HG03095 (cell line): ENCODE data around the gene ASCC1.

Experiments
- ATAC-seq: cut with Tn5 transposase; IDR thresholded peaks from one replicate; pipeline ENCODE4 v1.9.1; 2021; ENCODE audit warnings: moderate library complexity; ENCODE audit not compliant: unreplicated experiment

ASCC1 gene

DNA sequence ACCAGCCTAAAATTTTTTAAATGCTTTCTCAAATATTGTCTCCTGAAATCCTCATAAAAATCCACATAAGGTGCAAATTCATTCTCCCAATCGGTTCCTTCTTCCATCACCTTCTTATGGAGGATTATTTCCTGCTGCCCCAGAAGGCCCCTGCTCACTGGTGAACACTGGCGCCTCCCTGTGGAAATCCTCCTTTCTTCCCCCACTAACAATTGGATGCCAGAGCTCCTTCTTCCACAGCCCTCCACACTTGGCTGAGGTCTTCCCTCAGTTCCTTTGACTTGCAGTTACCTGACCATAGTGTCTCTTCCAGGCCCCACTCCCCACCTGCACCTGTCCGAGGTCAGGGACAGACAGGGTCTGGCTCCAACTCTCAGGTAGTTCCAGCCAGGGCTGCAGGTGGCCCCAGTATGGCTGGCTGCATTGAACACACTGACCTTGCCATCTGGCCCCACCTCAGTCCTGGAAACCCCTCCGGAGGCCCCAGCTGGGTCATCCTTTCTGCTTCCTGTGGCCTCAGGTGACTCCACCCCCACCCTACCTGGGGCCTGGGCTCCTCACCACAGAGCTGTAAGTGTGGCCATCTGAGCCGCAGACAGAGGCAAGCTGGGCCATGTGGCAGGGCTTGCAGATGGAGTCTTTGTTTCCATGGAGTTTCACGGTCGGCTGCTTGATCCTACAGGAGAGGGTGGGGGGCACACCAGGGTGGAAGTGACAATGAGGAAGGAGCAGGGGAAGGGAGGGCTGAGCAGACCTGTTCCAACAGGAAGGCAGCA is 146.1 kb downstream of the ASCC1 start:
- ATAC-seq, result no peak

DNA sequence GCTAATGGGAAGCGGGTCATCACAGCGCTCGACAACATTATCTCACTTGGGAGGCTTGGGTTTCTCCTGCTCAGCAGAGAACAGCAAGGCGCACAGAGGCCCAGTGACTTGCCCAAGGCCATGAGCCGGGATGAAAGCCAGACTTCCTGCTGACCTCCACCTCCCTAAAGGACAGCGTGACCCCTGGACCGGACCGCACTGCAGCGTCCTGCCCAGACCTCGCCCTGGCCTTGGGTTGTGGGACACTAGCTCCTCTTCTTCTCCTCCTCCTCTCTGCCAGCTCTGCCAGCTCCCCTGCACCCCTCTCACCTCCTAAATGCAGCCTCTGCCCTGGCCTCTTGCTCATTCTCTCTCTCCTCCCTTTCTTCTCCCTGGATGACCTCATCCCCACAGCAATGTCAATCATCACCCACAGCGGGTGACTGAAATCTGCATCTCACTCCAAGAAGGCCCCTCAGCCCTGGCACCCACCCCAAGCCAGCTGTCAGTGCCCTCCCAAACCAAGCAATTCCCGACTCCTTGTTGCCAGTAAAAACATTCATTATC is 147.1 kb downstream of the ASCC1 start:
- ATAC-seq, result no peak

- ATAC-seq, result no peak
These were observed 147.8 kb downstream of the ASCC1 start for GRCh38 chr10:72068126-72068765.

DNA sequence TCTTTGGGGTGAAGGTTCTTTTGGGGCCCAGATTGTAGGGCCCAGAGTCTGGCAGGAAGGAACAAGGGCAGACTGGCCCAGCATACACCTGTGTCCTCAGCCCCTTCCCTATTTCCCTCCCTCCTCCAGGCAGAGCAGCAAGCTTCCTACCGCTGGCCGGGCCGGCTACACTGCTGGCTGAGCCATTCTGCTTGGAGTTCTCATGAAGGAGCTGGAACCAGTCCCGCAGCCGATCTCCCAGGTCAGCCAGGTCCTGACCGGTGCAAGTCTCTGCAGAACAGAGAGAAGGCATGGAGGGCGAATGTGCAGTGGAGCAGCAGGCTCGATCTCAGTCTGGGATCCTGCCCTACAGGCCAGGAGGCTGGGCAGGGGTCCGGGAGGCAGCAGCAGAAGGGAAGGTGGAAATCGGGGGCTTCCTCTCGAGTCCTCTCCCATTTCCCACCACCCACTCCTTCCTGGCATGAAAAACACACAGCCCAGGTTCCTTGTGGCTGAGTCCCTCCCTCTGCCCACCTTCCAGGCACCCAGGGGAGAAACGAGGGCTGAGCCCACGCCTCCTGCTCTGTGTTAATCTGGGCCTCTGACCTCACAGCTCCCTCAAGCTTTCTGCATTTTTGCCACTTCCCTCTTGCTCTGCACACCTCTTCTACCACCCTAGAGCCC is 148.5 kb downstream of the ASCC1 start:
- no peak for ATAC-seq

- no peak for ATAC-seq
These were observed 149.5 kb downstream of the ASCC1 start for GRCh38 chr10:72066318-72067284.

DNA sequence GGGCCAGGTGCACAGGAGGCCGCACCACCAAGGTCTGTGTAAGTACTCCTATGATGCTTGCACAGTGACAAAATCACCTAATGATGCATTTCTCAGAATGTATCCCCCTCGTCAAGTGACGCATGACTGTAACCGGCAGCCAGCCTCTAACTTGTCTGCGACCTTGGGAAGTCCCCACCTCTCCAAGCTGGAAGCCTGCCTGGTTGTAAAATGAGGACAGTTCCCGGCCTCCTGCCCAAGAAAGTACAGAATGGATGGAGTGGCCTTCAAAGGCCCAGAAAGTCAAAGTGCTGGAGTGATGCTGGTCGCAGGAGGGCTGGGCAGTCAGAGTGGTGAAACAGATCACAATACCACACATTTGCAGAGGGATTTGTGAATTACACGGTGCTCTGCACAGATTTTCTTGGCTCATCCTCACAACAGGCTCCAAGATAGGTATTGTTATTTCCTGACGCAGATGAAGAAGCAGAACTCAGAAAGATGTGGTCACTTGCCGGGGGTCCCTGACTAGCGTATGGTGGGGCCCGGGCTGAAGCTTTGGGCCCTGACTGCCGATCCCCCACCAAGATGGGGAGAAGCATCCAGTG is 150.5 kb downstream of the ASCC1 start:
- ATAC-seq, result no peak

- no peak for ATAC-seq
These were observed 152.2 kb downstream of the ASCC1 start for GRCh38 chr10:72063703-72064391.

DNA sequence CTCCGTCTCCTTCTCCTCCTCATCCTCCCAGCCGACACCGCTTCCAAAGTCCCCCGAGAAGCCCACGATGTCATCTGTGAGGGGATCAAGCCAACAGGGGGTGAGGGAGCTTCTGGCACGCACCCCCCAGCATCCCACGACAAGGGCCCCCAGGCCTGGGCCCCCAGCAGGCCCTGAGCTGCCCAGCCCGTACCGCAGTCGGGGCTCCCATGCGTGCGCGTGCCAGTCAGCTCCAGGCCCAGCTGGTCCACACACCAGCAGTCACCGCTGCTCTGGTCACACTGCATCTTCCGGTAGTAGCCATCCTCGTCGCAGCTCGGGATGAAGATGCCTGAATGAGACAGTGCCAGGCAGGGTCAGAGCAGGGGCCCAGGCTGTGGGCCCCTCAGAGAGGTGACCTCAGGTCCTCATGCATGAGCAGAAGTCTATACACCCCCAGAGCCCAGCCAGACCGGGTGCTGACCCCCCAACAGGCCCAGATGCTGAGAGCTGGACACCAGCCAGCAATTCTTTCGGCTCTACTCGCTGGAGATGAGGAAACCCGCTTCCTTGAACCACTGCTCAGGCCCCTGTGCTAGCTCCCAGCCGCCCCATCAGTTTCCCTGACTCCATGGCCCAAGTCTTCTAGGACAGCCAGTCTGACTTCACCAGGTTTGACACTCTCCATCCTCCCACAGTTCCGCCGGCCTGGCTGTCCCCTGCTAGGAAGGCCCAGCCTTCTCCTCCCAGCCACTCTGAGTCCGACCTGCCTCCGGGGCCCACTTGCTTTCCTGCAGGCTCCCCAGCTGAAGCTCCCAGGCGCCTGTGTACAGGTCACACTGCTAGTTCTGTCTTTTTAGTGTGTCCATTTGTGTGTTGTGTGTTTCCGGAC is 153.0 kb downstream of the ASCC1 start:
- no peak for ATAC-seq

DNA sequence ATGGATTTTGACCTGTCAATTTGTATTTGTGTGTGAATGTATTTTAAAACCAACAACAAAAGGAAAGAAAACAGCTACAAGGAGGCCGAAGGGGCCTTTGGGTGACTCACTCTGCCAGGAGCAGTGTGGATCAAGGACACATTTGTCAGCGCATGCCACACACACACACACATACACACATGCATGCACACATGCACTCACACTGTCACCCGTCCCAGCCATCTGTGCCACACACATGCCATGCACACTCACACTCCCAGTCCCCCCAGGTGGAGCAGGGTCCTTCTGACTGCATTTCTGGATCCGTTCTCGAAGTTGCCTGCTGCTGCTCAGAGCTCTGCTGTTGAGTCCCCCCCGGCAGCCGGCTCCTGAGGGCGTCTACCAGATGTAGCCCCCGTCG is 153.7 kb downstream of the ASCC1 start:
- no peak for ATAC-seq

DNA sequence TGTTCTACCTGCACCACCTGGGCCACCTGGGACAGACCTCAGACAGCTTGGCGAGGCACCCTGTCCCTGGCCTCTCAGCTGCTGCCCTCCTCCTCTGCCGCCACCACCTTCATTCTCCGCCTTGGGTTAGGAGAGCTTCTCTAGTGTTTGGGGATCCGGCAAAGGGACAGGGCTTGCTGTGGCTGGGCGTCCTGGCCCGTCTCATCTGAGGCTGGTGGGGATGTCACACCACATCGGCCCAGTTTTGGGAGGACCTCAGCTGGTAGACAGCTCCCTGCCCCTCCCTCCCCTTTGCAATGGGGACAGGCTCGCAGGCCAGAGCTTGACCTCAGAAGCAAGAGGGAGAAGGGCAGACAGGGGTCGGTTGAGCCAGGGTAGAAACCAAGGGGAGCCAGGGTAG is 154.1 kb downstream of the ASCC1 start:
- ATAC-seq, result no peak

DNA sequence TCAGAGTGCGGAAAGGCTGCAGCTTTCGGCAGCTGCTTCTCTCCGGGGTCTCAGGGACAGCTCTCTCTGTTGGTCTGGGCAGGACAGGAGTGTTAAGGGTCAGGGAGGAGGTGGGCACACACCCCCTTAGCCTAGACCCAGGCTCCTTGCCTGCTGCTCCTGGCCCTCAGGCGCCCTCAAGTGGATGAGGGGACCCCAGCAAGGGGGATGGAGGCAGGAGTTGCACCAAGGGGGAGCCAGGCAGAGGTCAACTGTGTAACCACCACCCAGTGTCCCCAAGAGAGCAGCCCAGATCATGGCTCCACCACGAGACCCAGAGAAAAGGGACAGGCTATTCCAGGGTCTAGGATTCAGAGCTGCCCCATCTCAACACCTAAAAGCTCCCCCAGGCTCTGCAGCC is 154.6 kb downstream of the ASCC1 start:
- ATAC-seq, result no peak

- no peak for ATAC-seq
These were observed 155.9 kb downstream of the ASCC1 start for GRCh38 chr10:72059843-72060822.

DNA sequence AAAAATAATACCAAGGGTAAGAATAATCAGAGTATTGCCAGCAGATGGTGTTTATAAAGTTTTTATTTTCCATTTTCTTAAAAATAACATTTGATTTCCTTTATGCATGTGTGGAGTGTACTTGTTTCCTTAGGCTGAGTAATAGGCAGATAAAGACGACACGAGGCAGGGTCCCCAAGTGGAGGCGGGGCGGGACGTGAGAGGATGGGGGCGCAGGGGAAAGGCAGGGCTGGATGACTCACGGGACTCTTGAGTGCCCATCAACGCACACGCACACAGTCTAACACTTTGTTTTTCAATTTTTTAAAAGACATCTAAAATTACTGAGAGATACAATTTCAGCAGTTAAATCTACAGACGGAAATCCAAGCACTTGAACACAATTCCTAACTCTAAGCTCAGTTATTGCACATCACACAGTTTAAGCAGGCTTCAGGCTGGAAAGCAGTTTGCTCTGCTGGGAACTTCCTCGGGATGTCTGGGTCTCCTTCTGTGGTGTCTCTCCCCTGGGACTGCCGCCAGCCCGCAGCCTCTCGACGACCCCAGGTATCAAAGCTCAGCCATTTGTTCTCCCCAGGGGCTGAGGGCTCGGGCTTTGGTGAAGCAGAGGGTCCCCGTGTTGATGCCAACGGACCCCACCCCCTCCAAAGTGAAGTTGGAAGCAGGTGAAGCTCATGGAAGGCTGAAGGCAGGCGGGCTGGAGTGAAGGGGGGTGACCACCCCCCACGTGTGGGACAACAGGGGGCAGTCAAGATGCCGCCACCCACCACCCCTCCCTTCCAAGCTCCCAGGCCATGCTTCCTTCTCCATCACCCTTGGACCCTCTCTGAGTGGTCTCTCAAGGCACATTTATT is 156.9 kb downstream of the ASCC1 start:
- no peak for ATAC-seq

GRCh38 chr10:72058347-72058898 is 157.7 kb downstream of the ASCC1 start:
- no peak for ATAC-seq

GRCh38 chr10:72056932-72057751 is 158.9 kb downstream of the ASCC1 start:
- ATAC-seq, result no peak

DNA sequence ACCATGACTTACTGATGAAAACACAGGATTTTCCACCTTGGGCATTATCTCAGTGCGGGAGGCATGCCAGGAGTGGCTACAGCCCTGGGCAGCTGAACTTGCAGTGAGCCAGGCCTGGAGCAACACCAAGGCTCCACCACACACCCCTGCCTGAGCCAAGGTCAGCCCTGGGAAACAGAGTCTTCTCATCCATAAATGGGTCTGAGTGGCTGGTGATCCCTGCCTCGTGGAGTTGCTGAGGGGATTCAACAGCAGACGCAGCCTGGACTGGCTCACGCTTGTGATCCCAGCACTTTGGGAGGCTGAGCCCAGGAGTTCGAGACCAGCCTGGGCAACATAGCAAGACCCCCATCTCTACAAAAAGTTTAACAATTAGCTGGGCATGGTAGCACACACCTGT is 160.0 kb downstream of the ASCC1 start:
- ATAC-seq, result no peak
